DMS114 treated with DMSO at 0.1 percent for 48 hours (cell line): ENCODE results near the gene EPHA7.

Experiments
- DNase-seq: peaks from one replicate; lab custom pipeline; 2025; ENCODE audit not compliant: unreplicated experiment; lab: John Stamatoyannopoulos, UW

EPHA7 gene

DNA sequence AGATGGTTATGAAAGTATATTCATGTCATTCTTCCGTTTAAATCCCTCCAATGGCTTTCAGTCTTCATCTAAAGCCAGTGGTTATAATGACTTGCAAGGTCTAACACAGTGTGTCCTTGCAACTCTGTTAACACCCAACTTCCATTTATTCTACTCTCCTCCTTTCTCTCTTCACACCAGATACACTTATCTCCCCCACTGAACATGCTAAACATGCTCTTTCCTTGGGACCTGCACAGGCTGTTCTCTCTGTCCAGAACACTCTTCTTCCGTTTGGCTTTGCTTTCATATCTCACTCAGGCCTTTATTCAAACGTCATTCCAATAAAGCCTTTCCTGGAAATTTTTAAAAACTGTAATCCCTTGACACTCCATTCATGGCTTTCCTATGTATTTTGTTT, 91.5 kb downstream of the EPHA7 start:
- no peak for DNase-seq

DNA sequence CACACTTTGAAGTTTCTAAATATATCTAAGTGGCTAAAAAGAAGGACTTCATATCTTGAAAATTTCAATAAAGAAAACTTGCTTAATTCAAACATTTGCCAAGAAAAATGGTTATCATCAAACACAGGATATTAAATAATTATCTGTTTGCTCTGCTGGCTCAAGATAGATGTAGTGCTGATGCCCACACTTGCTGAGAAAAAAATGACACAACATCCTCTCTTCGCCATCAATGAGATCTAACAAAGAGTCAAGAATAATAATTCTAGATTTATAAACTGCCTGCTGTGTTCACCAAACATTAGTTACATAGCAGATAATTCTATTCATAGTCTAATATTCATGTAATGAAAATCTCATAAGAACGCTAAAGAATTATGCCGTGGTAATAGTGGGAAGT, 93.6 kb downstream of the EPHA7 start:
- DNase-seq: no peak

DNA sequence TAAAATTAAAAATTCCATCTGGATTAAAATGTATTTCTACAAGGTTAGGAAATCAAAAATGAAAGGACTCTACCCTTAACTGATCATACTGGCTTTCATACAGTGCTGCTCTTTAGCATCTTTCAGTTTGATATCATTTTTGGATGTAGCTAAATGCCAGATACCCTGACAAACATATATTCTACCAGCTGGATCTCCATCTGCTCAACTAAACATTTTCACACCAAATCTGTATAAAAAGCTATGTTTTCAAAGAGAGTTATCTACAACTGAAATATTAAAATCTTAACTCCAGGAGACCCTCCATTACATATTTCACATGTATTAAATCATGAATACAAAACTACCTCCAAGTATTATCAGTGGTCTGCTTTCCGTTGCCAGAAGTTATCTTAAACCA, 95.7 kb downstream of the EPHA7 start:
- DNase-seq: no peak

DNA sequence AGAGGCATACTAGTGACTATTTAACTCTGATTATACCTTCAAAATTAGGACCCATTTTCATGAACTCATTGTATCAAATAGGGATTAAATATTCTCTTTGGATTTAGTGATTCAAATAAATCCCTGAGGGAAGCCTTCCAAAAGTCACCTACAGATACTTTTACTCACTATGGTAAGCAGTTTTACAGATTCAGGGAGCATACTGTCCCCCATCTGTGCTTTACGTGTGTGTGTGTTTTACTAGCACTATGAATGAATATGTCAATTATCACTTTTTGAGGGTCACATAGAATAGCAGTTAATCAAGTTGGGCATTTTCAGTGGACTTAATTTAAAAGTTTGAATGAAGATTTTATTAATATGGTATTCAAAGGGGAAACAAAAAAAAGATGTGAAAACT, 96.7 kb downstream of the EPHA7 start:
- DNase-seq: no peak

DNA sequence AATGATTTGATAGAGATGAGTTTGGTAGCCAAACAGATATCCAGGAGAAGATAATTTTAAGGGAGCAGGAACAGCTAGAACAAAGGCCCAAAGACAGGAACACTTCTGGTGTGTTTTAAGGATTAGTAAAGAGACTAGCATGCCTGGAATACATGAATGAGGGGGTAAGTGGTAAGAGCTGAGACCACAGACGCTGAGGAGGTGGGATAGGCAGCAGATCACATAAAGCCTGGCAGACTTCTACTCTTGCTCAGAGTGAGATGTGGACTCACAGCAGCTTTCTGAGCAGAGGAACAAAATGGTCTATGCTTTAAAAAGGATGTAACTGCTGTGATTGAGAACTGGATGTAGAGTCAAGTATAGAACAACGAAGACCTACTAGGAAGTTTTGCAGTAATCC, 100.1 kb downstream of the EPHA7 start:
- no peak for DNase-seq

DNA sequence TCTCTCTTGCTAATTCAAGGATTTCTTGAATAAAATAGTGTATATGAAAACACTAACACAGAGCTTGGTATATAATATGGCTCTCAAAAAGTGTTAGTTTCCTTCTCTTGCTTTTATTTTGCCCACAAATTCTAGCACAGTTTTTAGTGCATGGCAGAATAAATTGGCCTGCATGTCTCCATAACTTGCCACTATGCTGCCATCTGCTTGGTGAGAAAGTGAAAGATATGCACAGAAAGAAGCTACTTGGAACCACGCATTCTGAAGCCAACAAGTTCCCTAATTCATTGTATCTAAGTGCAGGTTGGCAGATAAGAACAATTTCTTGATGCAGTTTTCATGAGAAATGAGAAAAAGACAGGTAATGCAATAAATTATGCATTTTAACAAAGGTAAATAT, 101.2 kb downstream of the EPHA7 start:
- no peak for DNase-seq

DNA sequence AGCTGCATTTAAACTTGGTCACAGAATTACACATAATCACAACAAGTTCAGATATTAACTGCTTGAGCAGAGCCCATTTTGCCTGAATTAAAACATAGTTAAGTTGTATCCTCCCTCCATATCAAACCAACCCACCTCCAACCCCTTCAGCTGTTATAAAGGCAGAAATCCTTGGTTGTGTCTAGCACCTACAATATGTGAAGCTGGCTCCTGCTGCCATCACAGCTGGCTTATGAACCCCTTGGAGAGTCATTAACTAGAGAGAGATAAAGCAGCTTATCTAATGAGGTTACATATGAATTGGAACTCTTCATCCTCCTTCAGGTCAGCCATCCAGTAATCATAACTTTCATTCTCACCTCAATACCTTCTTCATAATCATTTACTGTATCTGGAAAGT, 101.8 kb downstream of the EPHA7 start:
- DNase-seq: no peak

DNA sequence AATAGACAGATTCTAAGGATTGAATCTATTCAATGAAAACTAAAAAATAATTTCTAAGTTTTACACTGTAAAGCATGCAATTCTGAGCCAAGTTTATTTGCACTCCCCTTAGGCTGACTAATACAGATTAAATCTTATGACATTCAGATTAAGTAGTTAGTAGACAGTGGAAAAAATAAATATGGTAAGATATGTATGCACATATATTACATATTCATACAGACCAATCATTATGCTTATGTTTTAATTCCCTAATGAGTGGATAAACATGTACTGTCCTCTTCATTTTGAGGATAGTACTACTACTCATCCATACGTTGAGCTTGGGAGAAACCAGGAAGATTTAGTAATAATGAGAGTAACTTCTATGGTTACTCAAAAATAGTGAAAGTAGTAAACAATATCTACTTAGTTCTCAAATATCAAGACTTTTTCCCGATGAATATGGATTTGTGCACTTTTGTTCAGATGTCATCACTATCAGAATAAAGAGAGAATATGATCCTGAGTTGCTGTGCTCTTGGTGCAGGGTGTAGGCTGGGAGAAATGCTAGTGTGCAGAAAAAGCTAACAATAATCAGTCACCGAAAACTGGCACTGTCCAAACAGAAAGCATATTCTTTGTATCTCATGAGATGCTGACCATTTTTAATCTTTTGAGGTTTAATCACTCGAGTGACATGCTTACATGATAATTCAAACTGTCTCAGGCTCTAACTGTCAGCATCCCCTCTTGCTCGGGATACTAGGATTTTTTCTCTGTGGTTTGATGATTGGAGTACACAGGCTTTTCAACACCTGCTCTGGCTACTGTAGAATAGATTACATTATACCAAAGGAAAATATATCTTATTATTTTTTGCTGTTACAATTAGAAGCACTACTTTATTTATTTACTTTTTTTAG, 111.6 kb downstream of the EPHA7 start:
- no peak for DNase-seq

DNA sequence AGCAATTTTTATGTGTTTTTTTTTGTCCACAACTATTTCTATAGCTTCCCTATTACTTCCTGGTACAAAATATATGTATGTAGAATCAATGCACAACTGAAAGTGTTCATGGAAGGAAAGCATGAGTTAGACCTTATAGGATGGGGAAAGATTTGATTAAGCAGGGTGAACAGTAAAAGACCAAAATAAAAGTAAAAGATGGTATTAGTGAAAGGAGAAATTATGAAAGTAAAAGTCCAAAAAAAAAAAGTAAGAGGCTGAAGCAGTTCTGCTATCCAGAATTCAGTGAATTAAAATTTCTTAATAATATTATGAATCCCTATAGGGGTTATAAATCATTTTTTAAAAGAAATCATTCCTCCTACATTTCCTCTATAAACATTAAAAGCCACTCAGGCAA, 114.3 kb downstream of the EPHA7 start:
- no peak for DNase-seq

DNA sequence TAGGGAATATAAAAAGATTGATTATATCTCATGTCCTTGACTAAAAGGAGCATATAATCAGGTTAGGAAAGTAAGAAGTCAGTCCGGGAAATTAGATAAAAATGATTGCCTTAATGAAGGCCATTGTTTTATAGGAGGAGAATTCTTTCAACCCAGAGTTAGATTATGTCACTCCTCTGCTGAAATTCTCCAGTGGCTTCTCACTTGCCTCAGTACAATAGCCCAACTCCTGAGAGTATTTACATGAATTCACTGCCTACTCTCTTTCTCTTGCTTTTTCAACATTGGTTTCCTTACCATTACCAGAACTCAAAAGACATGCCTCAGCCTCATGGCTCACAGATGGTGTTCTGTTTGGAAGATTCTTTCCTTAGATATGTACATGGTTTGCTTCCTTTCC, 114.9 kb downstream of the EPHA7 start:
- DNase-seq: no peak

DNA sequence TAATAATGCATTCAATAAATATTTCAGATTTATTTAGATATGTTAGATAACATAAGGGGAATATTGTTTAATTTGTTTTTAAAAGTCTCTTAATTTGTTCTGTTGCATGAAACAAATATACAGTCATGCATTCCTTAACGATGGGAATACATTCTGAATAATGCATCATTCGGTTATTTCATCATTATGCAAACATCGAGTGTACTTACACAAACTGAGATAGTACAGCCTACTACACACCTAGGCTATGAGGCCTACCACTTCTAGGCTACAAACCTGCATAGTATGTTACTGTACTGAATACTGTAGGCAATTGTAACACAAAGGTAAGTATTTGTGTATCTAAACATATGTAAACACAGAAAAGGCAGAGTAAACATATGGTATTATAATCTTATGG, 118.7 kb downstream of the EPHA7 start:
- DNase-seq: no peak

DNA sequence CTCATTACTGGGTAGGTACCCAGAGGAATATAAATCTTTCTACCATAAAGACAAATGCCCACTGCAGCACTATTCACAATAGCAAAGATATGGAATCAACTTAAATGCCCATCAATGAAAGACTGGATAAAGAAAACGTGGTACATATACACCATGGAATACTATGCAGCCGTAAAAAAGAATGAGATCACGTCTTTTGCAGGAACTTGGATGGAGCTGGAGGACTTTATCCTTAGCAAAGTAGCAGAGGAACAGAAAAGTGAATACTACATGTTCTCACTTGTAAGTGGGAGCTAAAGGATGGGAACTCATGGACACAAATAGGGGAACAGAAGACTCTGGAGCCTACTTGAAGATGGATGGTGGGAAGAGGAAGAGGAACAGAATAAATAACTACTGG, 119.7 kb downstream of the EPHA7 start:
- DNase-seq: no peak

DNA sequence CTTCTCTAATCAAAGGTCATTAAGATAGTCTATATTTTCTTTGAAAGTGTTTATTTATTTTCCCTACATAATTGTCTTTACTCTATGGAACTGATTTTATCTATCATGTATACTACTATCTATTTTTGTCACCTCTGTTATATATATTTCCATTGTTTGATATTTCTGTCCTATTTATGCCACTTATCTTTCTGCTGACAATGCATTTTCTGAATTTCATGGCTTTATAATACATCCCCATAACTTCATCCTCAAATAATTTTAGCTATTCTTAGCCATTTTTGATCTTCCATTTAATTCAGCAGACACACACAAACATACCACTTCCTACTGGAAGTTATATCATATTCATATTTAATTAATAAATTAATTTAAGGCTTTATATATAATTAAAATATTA, 123.7 kb downstream of the EPHA7 start:
- DNase-seq: no peak

DNA sequence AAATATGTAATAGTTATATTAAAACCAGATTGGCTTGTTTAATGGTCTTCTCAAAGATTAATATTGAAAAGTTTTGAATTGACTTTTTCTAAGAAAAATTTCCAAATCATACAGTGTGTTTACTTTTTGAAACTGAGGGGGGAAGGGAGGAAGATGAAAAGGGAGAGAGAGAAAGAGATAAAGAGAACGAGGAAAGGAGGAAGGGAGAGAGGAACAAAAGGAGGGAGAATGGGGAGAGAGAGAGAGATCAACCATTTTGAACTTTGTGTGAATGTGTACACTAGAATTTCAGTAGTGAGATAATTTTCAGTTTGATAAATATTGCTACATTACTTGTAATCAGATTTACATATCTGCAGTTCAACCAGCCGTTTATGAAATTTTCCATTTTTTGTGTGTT, 124.5 kb downstream of the EPHA7 start:
- DNase-seq: no peak

DNA sequence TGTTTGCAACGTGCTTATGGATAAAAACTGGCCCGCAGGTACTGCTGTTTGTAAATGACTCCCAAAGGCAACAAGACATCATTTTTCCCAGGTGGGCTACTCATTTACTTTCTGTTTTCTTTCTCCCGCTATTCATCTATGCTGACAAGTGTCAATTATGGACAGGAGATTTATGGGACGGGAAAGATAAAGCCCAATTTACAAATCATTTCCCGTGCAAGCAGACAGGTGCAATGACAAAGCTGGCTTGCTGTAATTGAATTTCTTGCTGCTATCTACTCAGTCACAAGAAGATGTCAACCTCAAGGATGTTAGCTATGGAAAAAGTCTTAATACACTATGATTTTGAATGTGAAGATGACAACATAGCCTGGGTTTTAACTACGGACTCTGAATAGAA, 125.5 kb downstream of the EPHA7 start:
- DNase-seq: no peak

DNA sequence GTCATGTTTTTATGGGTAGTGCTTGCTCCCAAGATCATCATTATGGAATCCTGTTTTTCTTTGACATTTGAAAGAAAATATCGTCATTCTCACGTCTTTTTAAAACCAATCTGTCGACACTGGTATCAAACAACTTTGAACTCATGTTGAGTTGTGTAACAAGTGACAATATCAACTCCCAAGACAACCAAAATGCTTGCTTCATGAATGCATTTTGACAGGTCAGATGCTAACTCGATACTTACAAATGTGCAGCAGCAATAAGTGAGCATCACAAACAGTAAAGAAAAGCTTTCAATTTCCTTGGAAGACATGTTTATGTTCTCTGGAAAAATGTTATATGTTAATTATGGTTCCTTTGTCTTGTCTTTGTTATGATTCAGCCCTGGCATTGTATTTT, 125.9 kb downstream of the EPHA7 start:
- DNase-seq: no peak

DNA sequence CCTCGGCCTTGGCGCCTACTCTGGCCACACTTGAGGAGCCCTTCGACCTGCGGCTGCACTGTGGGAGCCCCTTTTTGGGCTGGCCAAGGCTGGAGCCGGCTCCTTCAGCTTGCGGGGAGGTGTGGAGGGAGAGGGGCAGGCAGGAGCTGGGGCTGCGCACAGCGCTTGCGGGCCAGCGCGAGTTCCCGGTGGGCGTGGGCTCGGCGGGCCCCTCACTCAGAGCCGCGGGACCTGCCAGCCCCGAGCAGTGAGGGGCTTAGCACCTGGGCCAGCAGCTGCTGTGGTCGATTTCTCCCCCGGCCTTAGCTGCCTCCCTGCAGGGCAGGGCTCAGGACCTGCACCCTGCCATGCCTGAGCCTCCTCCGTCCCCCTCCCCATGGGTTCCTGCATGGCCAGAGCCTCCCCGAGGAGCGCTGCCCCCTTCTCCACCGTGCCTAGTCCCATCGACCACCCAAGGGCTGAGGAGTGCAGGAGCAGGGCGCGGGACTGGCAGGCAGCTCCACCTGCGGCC, 136.8 kb downstream of the EPHA7 start:
- no peak for DNase-seq

DNA sequence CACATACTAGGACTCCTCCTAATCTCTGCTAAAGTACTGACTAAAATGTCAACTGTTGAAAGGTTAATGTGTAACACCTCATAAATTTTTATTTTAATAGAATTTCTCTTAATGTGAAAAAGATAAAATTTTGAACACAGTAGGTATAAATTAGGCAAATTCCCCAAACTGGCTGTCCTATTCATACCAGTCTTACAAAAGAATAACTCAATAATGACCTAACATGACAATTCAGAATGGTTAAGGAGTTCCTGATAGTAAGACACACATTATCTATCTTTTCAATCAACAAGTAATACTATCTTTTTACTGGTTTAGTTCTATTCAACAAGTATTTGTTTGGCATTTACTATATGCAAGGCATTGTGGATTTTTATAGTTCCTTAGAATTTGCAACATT, 141.1 kb downstream of the EPHA7 start:
- no peak for DNase-seq

DNA sequence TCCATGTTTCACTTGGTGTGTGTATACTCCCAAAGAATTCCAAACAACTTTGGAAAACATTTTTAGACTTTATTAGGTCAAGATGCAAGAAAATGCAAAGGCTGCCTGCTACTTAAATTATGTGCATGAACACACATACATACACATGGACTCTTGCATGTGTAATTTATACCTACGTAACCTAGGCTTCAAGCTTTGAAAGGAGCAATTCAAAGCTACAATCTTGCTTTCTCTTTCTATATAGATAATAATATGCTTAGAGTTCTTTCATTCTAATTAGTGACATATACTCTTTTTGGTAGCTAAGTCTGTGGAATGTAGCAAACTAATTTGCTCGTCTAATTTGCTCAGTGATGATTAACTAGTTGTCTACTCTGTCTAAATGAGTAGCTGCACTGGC, 146.5 kb downstream of the EPHA7 start:
- DNase-seq: no peak

DNA sequence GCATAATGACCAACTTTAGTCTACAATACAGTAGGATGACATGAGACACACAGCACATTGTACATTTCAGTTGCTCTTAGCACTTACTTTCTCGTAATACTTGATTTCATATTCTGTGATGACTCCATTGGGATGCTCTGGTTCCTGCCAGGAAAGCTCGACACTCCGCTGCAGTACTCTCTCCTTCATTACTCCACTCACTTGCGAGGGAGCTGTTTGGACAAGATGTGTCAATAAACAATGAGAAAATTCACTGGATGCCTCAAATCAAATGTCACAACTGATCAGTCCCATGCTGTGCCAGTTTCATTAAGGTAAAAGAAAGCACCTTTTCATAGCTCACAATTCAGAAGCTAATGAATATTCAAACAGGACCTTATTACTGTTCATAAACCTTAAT, 147.1 kb downstream of the EPHA7 start:
- DNase-seq: no peak

DNA sequence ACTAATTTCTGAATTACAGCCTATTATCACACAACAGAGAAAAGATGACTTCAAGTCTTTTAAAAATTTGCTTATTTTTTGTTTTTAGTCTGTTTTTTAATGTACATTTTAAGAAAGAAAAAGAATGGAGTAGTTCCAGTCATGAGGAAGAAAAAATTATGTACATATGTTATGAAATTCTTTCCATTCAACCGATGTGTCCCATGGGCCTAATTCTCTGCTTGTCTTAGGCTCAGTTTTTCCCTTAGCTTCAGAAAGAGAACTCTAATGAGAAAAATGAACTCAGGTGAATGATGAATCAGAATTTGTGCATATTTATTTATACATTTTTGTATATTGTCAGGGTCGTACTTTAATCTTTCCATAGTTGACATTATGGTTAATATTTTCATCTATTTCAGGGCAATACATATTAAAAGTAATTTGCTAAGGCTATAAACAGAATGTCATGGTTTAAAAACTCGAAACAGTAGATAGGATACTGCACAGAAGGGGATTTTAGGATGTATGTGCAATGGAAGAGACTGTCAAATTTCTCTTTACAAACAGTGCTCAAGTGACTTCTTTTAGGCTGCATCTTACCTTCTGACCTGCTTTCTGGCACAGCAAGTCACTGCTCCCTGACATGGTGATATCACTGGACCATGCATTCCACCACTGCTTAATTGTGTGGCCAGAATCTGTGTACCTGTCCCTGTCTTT, 153.1 kb downstream of the EPHA7 start:
- no peak for DNase-seq

DNA sequence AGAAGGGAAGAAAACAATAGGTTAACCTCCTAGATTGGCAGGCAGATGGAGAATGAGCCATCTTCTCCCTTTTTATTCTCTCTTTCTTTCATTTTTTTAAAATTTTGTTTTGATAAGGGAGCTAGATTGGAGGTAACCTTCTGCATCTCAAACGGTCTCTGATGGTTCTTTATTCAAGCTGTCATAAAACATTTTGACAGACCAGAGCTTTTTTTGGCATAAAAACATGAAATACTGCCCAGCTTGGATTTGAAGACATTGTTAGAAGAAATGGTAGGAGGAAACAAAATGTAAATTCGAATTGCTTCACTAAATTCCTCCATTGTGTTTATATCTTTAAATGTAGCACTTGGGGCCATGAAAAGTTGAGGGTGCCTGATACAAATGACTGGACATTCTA, 158.5 kb downstream of the EPHA7 start:
- no peak for DNase-seq
